PFSK-1 (cell line): ENCODE results near the gene FOXN3.

Experiments
- FOXP2 ChIP-seq: optimal IDR thresholded peaks from 2 replicates; pipeline ENCODE3; 2011; ENCODE audit warnings: borderline replicate concordance, control low read depth, inconsistent platforms; ENCODE audit not compliant: insufficient read depth; ENCODE audit errors: extremely low read length, extremely low read depth
- POLR2AphosphoS5 ChIP-seq: IDR thresholded peaks from 2 replicates; pipeline ENCODE4 v1.6.1; 2012; ENCODE audit warnings: low read depth, mild to moderate bottlenecking, control low read depth, low read length, moderate library complexity
- REST ChIP-seq, 2 experiments: IDR thresholded peaks; 2 replicates each; pipeline versions ENCODE4 v1.6.1 to v1.8.0; 2011 to 2012; ENCODE audit warnings: low read depth in 2 of 2, low read length in 2 of 2, control low read depth in 1 of 2, inconsistent platforms in 1 of 2, mild to moderate bottlenecking in 1 of 2, moderate library complexity in 1 of 2; ENCODE audit not compliant: insufficient read depth in 1 of 2
- SIN3A ChIP-seq: IDR thresholded peaks from 2 replicates; pipeline ENCODE4 v1.6.1; 2012; ENCODE audit warnings: mild to moderate bottlenecking, low read length, moderate library complexity, borderline replicate concordance; ENCODE audit not compliant: insufficient read depth
- TAF1 ChIP-seq: IDR thresholded peaks from 2 replicates; pipeline ENCODE4 v1.6.1; 2012; ENCODE audit warnings: low read length, control low read depth, borderline replicate concordance; ENCODE audit not compliant: insufficient read depth

FOXN3 gene

DNA sequence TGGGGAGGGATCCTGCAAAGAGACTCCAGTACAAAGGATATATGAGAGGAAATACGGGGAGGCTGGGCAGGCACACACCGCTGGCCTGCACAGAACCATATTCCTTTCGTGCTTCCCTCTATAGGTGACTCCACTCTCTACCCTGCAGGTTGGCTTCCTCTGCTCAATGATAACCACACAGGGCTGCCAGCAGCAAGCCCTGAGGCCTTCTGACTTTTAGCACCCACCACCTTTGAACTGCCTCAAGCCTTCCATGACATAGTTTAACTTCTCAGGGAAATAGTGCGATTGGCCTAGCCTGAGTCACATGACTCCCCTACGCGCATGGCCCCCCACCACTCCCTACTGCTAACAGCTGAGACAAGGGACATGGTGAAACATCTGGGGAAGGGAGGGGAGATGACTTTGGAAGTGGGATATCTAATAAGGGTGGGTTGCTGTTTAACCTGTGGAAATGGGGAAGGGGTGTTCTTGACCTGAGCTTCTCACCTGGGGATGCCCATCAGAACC lies 3.0 kb upstream of the FOXN3 start:
- TF ChIP-seq FOXP2, result no peak
- TF ChIP-seq SIN3A, result no peak
- no peak for TF ChIP-seq TAF1

DNA sequence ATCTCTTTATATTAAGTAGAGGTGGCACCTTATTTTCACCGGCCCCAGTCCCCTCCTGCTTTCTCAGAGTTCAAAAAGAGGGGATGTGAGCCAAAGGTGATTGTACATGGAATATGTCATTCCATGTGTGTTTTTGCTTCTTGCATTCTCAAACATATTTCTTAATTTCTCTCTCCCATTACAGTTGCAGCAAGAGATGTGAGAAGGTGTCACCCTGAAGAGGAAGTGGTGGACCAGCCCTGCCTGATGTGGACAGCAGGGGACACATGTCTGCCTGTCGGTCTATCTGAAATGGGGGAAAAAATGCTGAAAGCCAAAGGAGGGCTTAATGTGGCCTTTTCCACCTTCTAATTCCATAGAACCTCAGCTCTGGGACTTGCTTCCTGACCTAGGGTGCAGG lies 1.9 kb upstream of the FOXN3 start:
- TF ChIP-seq TAF1 (no peak), FOXP2 (no peak), REST (IDR thresholded peaks at IDR 0.05; ENCODE audit: insufficient read depth in 1 of 2, low read depth in 2 of 2, low read length in 2 of 2) (no peak), SIN3A (no peak), POLR2AphosphoS5 (no peak)

- TF ChIP-seq TAF1 (no peak), SIN3A (no peak), REST (IDR thresholded peaks at IDR 0.05; ENCODE audit: insufficient read depth in 1 of 2, low read depth in 2 of 2, low read length in 2 of 2) (no peak), POLR2AphosphoS5 (no peak), FOXP2 (peak; percentile 40)
Observed at GRCh38 chr14:89418452-89418851, 1.4 kb upstream of the FOXN3 start.

GRCh38 chr14:89417465-89418225 lies 612 bp upstream of the FOXN3 start:
- no peak for TF ChIP-seq TAF1
- TF ChIP-seq SIN3A, result no peak
- TF ChIP-seq REST (IDR thresholded peaks at IDR 0.05; ENCODE audit: insufficient read depth in 1 of 2, low read depth in 2 of 2, low read length in 2 of 2), result no peak
- TF ChIP-seq POLR2AphosphoS5, result no peak
- no peak for TF ChIP-seq FOXP2

DNA sequence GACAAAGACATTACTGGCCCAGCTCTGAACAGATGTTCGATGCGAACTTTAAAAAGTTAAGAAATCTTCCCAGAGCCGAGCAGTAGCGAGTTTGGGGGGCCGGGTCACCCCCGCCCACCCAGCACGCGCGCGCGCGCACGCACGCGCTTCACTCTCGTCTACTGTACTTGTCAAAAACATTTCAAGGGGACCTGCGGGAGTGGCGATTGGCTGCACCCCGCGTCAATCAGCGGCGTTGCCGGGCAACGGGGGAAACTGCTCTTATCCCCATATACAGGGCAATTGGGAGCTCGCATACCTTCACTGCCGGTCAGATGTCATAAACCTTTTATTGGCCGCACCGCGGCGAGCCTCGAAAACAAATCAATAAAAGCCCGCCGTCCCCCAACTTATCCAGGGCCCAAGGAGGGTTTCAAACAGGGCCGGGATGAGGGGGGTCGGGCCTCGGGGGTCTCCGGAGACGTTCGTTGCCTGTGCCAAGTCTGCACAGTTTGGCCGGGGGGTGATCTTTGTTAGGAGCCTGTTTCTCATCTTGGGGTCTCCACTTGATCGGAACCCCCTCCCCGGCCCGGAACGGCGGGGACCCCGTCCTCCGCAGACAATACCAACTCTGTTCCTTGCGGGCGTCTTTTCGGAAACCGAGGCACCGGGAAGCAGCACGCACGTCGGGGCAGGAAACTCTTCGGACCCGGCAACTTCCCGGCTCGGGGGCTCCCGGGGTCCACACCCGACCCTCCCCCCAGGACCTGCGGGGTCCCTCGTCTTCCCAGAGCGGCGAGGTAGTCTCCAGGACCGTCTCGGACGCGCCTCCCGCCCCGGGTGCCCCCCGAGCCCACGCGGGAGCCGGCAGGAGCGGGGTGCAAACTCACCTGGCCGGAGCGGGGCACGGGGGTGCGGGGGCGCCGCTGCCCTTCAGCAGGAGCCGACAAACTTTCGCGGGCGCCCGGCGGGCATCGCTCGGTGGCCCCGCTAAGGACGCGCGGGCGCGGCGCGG lies 734 bp downstream of the FOXN3 start:
- TF ChIP-seq SIN3A (peak; percentile 62; the same call in 1 of the 2 replicates), TAF1 (no peak)

GRCh38 chr14:89415159-89415558 lies 1.9 kb downstream of the FOXN3 start:
- TF ChIP-seq REST (IDR thresholded peaks at IDR 0.05; ENCODE audit: insufficient read depth in 1 of 2, low read depth in 2 of 2, low read length in 2 of 2) (no peak), SIN3A (peak; percentile 14; the same call in 1 of the 2 replicates)
